ENCODE data around the gene ASAH2B. TPM values are rescaled to one million over a fixed set of nuclear protein-coding genes. Genes with fewer than 3 reads are reported as not detected.
"Not testable (repeated sequence)": the region's sequence is repeated elsewhere in the genome, so short reads cannot be mapped to it uniquely, and the experiment has no call there.

The ASAH2B gene
- 1 to 10 TPM; 2.5 to 5.5 (median 4.0) TPM for total RNA-seq
- long read RNA-seq, full-length matches to known transcripts: 1 of 3 reads
- long read RNA-seq, partial matches to known transcripts: 0 of 3 reads
- long read RNA-seq, other reads (novel, unspliced or antisense): 2 of 3 reads

DNA sequence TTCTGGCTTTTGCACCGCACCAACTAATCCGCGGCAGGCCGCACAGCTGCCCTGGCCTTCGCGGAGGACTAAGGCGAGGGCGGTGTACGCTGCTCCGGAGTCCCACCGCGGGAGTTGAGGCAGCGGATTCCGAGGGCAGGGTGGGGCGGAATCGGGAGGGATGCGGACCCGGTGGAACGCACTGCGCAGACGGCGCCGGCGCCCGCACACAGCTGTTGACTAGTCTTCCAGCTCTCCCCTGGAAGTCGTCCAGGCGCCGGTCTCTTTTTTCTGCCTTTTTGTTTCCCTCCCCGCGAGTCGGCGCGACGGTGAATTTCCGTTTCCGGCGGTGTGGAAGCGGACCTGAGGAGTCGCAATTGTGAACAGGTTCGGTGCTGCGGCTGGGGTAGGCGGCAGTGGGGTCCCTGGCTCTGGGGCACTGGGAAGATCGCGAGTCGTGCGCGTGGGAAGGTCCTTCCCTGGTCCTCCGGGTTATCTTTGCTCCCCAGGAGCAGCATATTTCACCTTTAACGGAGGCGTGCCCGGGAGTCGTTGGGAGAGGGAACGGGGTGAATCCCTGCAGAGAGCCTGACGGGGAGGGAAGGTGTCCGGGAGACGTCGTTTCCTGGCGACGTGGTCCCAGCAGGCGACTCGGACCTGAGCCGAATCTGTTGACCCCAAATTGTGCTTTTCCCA lies at the start of gene ASAH2B:
ASAH2B (plus strand) TSS at position 319 of the 675 bp plus-strand sequence. CDS start 5,195 bp downstream, outside the sequence.
- no peaks in the 10 kb centered on the region for H3K36me3 ChIP-seq
- TF ChIP-seq, protein P1, sequence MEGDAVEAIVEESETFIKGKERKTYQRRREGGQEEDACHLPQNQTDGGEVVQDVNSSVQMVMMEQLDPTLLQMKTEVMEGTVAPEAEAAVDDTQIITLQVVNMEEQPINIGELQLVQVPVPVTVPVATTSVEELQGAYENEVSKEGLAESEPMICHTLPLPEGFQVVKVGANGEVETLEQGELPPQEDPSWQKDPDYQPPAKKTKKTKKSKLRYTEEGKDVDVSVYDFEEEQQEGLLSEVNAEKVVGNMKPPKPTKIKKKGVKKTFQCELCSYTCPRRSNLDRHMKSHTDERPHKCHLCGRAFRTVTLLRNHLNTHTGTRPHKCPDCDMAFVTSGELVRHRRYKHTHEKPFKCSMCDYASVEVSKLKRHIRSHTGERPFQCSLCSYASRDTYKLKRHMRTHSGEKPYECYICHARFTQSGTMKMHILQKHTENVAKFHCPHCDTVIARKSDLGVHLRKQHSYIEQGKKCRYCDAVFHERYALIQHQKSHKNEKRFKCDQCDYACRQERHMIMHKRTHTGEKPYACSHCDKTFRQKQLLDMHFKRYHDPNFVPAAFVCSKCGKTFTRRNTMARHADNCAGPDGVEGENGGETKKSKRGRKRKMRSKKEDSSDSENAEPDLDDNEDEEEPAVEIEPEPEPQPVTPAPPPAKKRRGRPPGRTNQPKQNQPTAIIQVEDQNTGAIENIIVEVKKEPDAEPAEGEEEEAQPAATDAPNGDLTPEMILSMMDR (IDR thresholded peaks at IDR 0.05): no peak
- TF ChIP-seq POLR2A (IDR thresholded peaks at IDR 0.05): peak; percentile 51
- H3K27me3 ChIP-seq: no peaks in the 10 kb centered on the region
- no peaks in the 10 kb centered on the region for H3K9me3 ChIP-seq
- H3K4me1 ChIP-seq: peaks cover 0 to 4% (median 0%) of the 10 kb centered on the region in 4 donors
- ATAC-seq (peak; percentile 89 to 94 (median 92)), DNase-seq (peak; percentile 90 to 95 (median 92))
- peak within 1 kb of the TSS; percentile 56 to 77 (median 69) for H3K4me3 ChIP-seq
- WGBS (ENCODE audit: insufficient coverage, low coverage, low lambda C conversion rate, missing lambda C conversion rate): 0% methylated on average over 36 of the region's 62 CpGs
- intact Hi-C loops (cut with DNase I): no loop called here
- H3K27ac ChIP-seq: peak within 1 kb of the TSS; percentile 48 to 68 (median 59)

DNA sequence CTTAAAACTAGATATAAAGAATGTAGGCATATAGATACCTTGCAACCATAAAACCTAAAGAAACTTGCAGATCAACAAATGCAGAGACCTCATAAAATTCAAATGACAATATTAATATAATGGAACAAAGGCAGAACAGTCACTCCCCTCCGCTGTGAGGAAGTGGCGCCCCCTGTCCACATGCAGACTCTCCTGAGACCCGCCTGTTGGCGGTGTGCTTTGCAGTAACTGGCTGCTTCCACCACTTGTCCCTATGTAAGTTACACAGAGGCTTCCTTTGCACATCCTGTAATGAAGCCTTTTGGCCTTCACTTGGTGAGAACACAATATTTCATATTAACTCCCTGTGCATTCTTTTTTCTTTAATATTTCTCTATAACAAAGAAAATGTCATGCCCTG lies 41.9 kb upstream of the ASAH2B start:
- ATAC-seq; H3K27ac ChIP-seq; H3K4me3 ChIP-seq; H3K9me3 ChIP-seq; intact Hi-C loops (cut with DNase I); DNase-seq; H3K36me3 ChIP-seq; H3K27me3 ChIP-seq; H3K4me1 ChIP-seq: not testable (repeated sequence)
- no CpG with 5 or more reads among the region's 4 CpGs for WGBS (ENCODE audit: insufficient coverage, low coverage, low lambda C conversion rate, missing lambda C conversion rate)

DNA sequence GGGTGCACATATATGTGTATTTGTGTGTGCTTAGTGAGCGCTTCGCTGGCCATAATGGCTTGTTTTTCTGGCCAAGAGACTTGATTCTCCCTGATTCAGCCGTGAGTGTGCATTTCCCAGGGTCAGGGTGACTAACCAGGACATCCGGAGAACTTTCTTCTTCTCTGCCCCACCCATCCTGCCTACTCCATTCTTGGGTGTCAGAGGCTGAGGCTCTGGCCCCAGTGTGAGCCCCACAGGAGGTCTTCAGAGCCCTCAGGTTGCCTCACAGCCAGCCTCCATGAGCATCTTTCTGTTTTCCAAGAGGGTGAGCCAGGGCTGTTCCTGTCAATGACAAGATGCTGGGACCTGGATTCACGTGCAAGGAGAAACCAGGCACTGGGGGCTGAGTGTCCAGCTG lies 37.8 kb upstream of the ASAH2B start:
- H3K27me3 ChIP-seq; H3K9me3 ChIP-seq; H3K36me3 ChIP-seq; H3K4me1 ChIP-seq; H3K4me3 ChIP-seq; H3K27ac ChIP-seq; ATAC-seq; DNase-seq; intact Hi-C loops (cut with DNase I): not testable (repeated sequence)
- WGBS (ENCODE audit: insufficient coverage, low coverage, low lambda C conversion rate, missing lambda C conversion rate): no CpG with 5 or more reads among the region's 5 CpGs

DNA sequence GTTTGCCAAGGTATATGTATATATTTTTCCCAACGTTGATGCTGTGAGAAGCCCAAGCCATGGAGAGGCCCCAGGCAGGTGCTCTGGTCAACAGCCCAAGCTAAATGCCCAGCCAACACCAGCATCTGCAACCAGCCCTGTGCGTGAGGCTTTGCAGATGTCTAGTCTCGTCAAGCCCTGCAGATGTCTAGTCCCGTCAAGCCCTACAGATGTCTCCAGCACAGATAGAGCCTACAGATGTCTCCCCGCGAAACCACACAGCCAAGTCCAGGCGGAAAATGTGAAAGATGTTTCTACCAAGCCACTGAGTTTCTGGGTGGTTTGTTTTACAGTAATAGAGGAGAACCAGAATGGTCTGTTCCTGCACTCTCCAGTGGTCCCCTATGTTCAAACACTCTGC lies 36.7 kb upstream of the ASAH2B start:
- intact Hi-C loops (cut with DNase I); H3K27me3 ChIP-seq; ATAC-seq; DNase-seq; H3K9me3 ChIP-seq; H3K4me1 ChIP-seq; H3K36me3 ChIP-seq; H3K27ac ChIP-seq; H3K4me3 ChIP-seq: not testable (repeated sequence)
- no CpG with 5 or more reads among the region's 7 CpGs for WGBS (ENCODE audit: insufficient coverage, low coverage, low lambda C conversion rate, missing lambda C conversion rate)

DNA sequence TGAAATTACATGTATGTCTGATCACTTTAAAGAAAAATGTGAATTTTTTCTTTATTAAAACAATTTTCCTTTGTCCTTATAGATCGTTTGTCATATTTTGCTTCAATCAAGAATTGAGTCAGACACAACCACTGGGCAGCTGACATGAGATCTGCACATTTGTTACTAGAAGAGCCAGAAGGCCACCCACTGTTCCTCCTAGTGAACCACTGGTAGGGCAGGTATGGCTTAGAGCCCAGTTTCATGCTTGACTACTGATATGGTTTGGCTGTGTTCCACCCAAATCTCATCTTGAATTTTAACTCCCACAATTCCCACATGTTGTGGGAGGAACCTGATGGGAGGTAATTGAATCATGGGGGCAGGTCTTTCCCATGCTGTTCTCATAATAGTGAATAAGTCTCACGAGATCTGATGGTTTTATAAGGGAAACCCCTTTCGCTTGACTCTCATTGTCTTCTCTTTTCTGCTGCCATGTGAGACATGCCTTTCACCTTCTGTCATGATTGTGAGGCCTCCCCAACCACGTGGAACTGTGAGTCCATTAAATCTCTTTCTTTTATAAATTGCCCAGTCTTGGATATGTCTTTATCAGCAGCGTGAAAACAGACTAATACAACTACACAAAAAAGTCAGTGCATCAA lies 35.2 kb upstream of the ASAH2B start:
- H3K27me3 ChIP-seq; H3K9me3 ChIP-seq; H3K36me3 ChIP-seq; H3K27ac ChIP-seq; H3K4me1 ChIP-seq; H3K4me3 ChIP-seq; intact Hi-C loops (cut with DNase I); ATAC-seq; DNase-seq: not testable (repeated sequence)
- WGBS (ENCODE audit: insufficient coverage, low coverage, low lambda C conversion rate, missing lambda C conversion rate): 65% methylated on average over 4 of the region's 5 CpGs

DNA sequence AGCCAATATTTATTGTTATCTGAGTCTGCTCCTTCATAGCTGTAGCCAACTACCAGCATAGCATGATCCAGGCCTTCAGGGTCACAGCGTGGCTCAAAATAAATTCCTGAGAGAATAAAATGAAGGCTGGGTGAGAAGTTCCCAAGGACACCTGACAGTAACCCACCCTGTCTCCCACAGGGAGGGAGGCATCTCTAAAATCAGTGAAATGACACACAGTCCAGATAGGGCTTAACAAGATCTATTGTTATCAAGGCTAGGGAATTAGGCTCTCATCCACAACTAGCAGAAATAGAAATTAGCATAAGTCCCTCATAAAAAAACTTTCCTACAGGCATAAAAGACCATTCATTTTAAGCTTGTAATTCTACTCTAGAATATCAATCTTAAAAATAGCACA lies 33.7 kb upstream of the ASAH2B start:
- H3K4me1 ChIP-seq; H3K36me3 ChIP-seq; DNase-seq; H3K27ac ChIP-seq; intact Hi-C loops (cut with DNase I); ATAC-seq; H3K9me3 ChIP-seq; H3K27me3 ChIP-seq; H3K4me3 ChIP-seq: not testable (repeated sequence)
- WGBS (ENCODE audit: insufficient coverage, low coverage, low lambda C conversion rate, missing lambda C conversion rate): 29% methylated on average over 1 of the region's 1 CpG

DNA sequence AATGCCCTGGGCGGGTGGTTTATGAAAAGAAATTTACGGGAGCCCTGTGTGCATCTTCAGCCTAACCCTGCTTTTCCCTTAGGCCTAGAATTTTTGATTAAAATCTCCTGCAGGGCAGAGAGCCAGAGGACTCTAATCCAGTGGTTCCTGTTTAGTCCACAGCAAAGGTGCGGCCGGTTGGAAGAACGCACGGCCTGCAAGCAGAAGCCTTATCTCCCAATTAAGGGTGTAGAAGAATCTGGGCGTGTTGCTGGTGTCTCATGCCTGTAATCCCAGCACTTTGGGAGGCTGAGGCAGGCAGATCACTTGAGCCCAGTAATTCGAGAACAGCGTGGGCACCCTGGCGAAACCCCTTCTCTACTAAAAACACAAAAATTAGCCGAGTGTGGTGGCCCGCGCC lies 29.5 kb upstream of the ASAH2B start:
- H3K9me3 ChIP-seq; H3K4me1 ChIP-seq; H3K36me3 ChIP-seq; H3K4me3 ChIP-seq; H3K27ac ChIP-seq; H3K27me3 ChIP-seq; intact Hi-C loops (cut with DNase I); DNase-seq; ATAC-seq: not testable (repeated sequence)
- WGBS (ENCODE audit: insufficient coverage, low coverage, low lambda C conversion rate, missing lambda C conversion rate): no CpG with 5 or more reads among the region's 13 CpGs

DNA sequence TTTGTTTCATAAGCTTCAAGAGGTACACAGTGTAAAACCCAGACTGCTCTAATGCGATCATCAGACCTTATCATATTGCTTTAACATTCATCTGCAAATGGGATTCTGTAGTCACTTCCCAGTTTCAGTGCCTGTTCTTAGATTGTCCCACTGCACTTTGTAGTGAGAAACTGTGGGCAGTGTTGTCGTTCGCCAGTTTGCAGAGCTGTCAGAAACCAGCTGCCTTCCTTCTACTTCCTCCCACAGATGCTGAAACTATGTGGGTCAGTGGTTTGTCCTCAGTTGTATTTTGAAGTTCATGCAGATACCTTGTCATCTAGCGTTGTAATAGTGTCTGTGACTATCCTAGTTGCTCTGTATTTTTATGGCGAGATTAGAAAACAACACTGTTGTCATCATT lies 15.9 kb upstream of the ASAH2B start:
- DNase-seq; H3K4me3 ChIP-seq; intact Hi-C loops (cut with DNase I); H3K27me3 ChIP-seq; H3K4me1 ChIP-seq; H3K9me3 ChIP-seq; H3K27ac ChIP-seq; H3K36me3 ChIP-seq: not testable (repeated sequence)
- 38% methylated on average over 5 of the region's 5 CpGs for WGBS (ENCODE audit: insufficient coverage, low coverage, low lambda C conversion rate, missing lambda C conversion rate)
- peak in 1 of 4 donors; percentile 13 for ATAC-seq

DNA sequence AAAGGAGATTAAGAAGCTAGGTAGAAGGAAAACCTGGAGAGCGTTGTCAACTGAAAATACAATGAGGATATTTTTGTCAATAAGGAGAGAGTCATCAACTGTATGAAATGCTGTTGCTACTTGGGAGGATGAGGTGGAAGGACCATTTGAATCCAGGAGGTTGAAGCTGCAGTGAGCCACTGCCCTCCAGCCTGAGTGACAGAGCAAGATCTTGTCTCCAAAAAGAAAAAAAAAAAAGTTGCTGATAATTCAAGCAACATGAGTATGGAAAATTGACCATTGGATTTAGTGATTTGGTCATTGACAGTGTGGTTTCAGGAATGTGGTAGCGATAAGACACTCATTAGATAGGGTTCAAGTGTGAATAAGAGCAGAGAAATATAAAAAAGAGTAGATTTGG lies 11.6 kb upstream of the ASAH2B start:
- ATAC-seq; H3K36me3 ChIP-seq; H3K27me3 ChIP-seq; H3K4me3 ChIP-seq; intact Hi-C loops (cut with DNase I); DNase-seq; H3K4me1 ChIP-seq; H3K27ac ChIP-seq; H3K9me3 ChIP-seq: not testable (repeated sequence)
- 81% methylated on average over 2 of the region's 2 CpGs for WGBS (ENCODE audit: insufficient coverage, low coverage, low lambda C conversion rate, missing lambda C conversion rate)

DNA sequence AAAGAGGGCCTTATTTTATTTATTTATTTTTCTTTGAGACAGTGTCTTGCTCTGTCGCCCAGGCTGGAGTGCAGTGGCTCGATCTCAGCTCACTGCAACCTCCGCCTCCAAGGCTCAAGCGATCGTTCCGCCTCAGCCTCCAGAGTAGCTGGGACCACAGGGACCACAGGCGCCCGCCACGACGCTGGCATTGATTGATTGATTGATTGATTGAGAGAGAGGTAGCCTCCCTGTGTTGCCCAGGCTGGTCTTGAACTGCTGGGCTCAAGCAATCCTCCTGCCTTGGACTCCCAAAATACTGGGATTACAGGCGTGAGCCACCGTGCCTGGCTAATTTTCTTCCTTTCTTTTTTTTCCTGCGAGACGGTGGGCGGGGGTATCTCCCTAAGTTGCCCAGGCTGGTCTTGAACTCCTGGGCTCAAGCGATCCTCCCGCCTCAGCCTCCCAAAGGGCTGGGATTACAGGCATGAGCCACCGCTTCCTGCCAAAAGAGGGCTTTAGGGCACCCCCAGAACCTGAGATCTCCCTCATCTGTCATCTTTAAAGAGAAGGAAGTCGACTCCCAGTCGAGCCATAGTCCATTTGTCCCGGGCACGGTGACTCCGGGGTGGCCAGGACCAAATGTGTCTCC lies 634 bp upstream of the ASAH2B start:
- intact Hi-C loops (cut with DNase I); H3K36me3 ChIP-seq; H3K27me3 ChIP-seq; H3K9me3 ChIP-seq; H3K4me1 ChIP-seq; ATAC-seq; DNase-seq: not testable (repeated sequence)
- Histone ChIP-seq H3K4me3 (peak overlapping the region; percentile 56 to 77 (median 69)), H3K27ac (peak overlapping the region; percentile 48 to 68 (median 59))
- WGBS (ENCODE audit: insufficient coverage, low coverage, low lambda C conversion rate, missing lambda C conversion rate): 58% methylated on average over 10 of the region's 23 CpGs

Data from right lobe of liver (tissue), 6 donors.